GM10847 (cell line): Measurements from ENCODE around the gene MRPL17.

Source experiments
- POLR2A ChIP-seq: IDR thresholded peaks from 2 replicates; pipeline ENCODE4 v1.6.1; 2011; ENCODE audit not compliant: insufficient read length; ENCODE audit errors: extremely low read depth

MRPL17 gene

GRCh38 chr11:6646918-6647679 is 36.0 kb downstream of the MRPL17 start:
- no peak for TF ChIP-seq POLR2A

DNA sequence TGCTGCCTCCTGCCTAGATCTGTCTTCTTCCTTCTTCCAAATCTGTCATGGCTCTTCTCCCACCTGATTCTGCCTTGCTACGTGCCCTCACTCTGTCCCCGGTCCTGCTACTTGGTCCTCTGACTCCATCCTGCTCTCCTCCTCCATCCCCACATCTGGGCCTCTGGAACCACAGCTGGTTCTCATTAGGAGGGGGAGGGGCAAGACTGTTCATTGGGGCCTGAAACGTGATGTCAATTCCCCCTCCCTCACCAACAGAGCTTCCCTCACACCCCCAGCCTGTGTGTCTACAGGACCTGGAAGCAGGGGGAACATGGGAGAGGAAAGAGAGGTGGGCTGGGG is 36.6 kb downstream of the MRPL17 start:
- TF ChIP-seq POLR2A, result no peak

DNA sequence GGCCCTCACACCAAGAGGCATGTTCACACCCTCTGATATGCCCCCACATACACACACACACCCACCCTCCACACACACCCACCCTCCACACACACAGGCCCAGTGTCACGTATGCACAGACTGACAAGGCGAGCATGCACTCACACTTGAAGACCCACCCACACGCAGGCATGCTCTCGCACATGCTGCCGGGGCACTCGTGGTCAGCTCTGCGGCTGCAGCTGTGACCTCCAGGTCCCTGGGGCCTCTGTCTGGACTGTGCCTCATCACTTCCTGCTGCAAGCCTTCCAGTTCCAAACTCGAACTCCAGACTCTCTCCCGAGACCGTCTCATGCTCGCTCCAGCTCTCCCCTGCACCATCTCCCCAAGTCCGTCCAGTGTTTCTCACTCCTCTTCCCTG is 37.1 kb downstream of the MRPL17 start:
- TF ChIP-seq POLR2A, result no peak

DNA sequence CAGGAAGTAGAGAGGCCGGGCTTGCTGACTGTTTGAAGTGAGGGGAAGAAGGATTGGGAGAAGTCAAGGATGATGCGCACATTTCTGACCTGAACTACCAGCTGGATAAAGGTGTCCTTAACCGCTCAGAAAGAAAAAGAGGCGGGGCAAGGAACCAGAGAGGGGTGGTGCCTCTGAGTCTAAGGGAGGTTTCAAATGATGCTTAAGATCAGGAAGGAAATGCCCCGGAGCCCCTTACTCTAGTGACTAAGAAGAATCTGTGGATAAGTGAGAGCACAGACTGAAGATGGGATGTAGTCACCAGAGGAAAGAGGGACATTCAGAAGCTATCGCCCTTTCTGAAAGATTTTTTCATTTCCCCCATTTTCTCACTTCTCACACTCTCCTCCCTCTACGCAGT is 40.2 kb downstream of the MRPL17 start:
- no peak for TF ChIP-seq POLR2A

- TF ChIP-seq POLR2A, result no peak
Measured at GRCh38 chr11:6640985-6641701, 42.0 kb downstream of the MRPL17 start.

DNA sequence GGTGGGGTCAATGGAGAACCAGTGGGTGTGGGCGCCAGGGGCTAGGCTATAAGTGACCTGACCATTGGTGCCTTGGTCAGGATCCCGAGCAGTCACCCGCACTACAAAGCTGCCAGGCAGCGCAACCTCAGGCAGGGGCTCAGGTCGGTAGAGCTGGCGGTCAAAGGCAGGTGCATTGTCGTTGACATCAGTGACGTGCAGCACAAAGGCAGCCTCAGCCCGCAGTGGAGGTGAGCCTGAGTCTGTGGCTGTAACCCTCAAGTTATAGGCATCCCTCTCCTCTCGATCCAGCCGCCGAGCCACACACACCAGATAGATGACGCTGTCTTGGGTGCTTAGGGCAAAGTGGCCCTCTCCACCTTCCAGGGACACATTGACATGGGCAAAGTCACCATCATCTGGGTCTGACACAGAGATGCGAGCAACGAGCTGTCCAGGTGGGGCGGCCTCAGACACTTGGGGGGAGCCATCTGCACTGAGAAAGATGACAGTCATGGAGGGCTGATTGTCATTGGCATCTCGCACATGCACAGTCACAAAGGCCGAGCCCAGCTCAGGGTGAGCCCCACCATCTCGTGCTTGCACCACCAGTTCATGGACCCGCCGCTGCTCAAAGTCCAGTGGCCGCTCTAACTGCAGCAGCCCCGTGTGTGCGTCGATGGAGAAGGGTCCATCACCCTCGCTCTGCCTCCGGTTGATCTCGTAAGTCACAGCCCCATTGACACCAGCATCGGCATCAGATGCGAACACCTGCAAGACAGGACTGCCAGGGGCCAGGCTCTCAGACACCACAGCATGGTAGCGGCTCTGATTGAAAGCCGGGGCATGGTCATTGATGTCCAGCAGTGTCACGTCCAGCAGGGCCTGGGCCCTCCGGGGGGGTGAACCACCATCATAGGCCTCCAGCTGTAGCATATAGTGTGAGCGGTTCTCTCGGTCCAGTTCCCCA is 42.8 kb downstream of the MRPL17 start:
- TF ChIP-seq POLR2A, result no peak

GRCh38 chr11:6638429-6638828 is 44.7 kb downstream of the MRPL17 start:
- TF ChIP-seq POLR2A, result no peak

DNA sequence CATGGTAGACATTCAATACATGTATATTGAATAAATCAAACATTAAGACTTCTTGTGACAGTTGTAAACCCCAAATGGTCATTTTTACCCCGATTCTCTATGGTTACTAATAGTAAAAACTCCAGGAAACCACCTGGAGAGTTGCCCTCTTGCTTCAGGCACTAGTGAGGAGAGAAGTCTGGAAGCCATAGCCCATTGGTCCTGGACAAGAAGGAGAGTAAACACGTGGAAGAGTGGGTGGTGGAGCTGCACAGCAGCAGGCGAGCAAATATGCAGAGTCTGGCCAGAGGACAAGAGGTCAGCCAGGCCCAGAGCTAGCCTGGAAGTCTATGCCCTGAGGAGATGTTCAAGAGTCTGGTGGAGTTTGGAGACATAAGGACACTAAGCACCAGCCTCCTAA is 45.3 kb downstream of the MRPL17 start:
- no peak for TF ChIP-seq POLR2A

GRCh38 chr11:6636480-6636879 is 46.7 kb downstream of the MRPL17 start:
- TF ChIP-seq POLR2A, result no peak

DNA sequence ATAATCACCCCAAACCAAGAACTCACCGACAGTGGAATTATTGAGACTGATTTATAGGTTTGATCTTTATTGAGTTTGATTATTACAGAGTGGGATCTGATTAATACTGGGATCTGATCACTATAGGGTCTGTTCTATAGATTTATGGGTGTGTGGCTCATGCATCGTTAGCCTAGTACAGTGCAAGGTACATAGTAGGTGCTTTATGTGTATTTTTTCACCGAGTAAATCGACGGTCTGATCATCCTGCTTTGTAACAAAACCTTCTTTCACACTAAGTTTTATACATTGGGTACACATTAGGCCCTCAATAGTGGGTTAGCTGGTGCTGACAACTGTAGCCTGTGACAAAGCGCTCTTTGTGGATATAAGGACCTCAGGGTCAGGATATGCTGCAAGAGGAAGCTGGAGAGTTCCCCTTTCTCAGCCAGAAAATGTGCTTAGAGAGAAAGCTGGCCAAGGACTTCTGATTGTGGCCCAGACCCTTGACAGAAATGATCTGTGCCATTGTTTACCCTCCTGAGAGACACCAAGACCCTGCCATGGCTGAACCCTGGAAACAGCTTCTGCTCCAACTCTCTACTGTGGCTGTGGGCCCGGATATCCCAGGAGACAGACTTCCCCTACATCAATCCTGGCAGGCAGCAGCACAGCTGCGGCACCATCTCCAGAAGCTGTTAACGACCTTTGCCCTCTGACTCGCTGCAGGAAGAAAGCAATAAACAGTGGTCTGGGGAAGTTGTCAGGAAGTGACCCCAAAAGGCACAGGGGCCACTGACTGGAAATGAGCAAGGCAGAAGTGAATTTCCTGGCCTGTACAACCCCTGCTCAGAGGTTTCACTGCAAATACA is 47.8 kb downstream of the MRPL17 start:
- no peak for TF ChIP-seq POLR2A

DNA sequence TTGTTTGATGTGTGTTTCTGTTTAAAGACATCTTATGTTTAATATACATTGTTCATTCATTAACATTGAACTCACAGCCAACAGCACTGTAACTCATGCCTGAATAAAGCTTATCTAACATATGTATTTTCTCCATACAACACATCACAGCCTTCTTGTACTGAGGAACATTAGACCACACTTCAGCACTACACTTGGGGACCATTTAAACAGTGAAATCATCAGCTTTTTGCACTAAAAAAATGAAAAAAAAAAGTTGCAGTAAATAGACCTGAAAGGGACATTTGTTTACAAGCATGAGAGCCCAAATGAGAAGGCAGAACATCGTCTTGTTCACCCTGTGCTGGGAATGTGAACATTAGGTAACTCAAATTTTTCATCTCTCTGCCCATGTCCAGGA is 48.6 kb downstream of the MRPL17 start:
- TF ChIP-seq POLR2A, result no peak

- no peak for TF ChIP-seq POLR2A
Measured at GRCh38 chr11:6633422-6634408, 49.4 kb downstream of the MRPL17 start.

DNA sequence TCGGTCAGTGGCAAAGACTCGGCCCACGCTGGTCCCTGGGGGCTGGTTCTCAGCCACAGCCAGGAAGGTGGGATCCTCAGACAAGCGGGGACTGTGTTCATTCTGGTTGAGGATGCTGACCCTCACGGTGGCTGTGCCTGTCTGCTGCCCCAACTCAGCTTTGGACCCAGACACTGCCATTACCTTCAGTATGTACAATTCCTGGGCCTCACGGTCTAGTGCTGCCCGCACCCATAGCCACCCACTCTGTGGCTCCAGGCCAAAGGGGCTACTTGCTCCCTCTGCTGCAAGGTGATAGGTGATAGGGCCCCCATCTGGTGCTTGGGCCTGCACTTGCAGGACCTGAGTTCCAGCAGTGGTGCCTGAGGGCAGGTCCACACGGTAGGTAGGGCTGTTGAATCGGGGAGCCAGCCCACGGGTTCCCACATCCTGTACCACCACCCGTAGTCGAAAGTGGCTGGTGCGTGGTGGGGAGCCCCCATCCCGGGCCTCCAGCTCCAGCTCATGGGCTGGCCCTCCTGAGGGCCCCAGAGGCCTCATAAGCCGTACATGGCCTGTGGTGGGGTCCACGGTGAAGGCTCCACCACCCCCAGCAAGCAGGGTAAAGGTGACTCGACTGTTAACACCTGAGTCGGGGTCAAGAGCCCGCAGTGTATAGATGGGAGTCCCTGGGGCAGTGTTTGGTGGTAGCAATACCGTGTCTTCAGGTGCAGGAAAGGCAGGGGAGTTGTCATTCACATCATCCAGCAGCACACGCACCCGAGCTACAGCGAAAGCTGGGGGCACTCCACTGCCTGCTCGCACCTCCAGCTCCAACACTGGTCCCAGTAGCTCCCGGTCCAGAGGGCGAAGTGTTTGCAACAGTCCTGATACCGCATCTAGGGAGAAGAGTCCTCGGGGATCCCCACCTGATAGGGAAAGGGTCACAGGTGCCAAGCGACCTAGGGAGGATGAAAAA is 50.7 kb downstream of the MRPL17 start:
- TF ChIP-seq POLR2A, result no peak

DNA sequence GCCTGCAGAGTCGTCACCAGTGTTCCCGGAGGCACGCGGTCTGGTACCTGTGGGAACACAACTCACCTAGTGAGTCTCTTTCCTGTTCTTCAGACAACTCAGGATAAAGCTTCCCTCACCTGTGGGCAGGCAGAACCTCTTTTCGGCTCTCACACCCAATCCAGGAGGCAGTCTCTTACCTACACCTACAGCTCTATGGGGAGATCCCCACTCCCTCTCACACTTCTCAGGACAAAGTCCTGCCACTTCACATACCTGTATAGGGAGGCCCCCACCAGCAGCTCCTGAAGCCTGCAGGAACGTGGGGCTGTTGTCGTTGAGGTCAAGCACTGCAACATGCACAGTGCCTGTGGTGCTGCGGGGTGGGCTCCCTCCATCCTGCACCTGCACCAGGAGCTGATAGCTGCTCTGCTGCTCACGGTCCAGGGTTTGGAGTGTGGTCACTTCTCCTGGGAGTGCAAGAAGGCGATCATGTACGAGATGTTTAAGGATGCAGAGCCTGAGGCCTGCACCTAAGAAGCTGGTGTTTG is 51.7 kb downstream of the MRPL17 start:
- no peak for TF ChIP-seq POLR2A
